Mammary epithelial cell (primary cell): Measurements from ENCODE around the gene MRPL18.

Source experiments
- EZH2 ChIP-seq: IDR thresholded peaks from 2 replicates; pipeline ENCODE4 v1.6.1; 2012; ENCODE audit warnings: low read length, inconsistent platforms, borderline replicate concordance
- TF ChIP-seq, protein P1 (sequence below), 2 donors: IDR thresholded peaks in 1 of 2; conservative IDR thresholded peaks in 1 of 2; 2 replicates each; pipeline ENCODE4 v1.5.1; 2011 to 2012; ENCODE audit warnings: inconsistent platforms in 2 of 2, low read length in 2 of 2, mild to moderate bottlenecking in 2 of 2, control low read depth in 1 of 2, low read depth in 1 of 2; ENCODE audit not compliant: insufficient read depth in 1 of 2; ENCODE audit errors: extremely low read depth in 1 of 2

- TF ChIP-seq EZH2: no peak
- TF ChIP-seq, protein P1, sequence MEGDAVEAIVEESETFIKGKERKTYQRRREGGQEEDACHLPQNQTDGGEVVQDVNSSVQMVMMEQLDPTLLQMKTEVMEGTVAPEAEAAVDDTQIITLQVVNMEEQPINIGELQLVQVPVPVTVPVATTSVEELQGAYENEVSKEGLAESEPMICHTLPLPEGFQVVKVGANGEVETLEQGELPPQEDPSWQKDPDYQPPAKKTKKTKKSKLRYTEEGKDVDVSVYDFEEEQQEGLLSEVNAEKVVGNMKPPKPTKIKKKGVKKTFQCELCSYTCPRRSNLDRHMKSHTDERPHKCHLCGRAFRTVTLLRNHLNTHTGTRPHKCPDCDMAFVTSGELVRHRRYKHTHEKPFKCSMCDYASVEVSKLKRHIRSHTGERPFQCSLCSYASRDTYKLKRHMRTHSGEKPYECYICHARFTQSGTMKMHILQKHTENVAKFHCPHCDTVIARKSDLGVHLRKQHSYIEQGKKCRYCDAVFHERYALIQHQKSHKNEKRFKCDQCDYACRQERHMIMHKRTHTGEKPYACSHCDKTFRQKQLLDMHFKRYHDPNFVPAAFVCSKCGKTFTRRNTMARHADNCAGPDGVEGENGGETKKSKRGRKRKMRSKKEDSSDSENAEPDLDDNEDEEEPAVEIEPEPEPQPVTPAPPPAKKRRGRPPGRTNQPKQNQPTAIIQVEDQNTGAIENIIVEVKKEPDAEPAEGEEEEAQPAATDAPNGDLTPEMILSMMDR (conservative IDR thresholded peaks at IDR 0.05 in 1 of 2, IDR thresholded peaks at IDR 0.05 in 1 of 2; ENCODE audit: extremely low read depth in 1 of 2, insufficient read depth in 1 of 2, low read depth in 1 of 2, low read length in 2 of 2): no peak
Measured at GRCh38 chr6:159807150-159807858, 17.0 kb downstream of the MRPL18 start.
